Common myeloid progenitor, CD34-positive (primary cell): ENCODE data around the gene RAD18.

Experiments used
- CTCF ChIA-PET: fragments of 350-600 bp; sonication (Branson Sonifier 250); formaldehyde crosslinking; loops from one replicate; lab custom pipeline; 2021; ENCODE audit warnings: antibody characterized with exemption; lab: Charles Lee
- POLR2A ChIA-PET: fragments of 350-600 bp; sonication (Branson Sonifier 250); formaldehyde crosslinking; loops from one replicate; lab custom pipeline; 2021; ENCODE audit warnings: antibody characterized with exemption; lab: Charles Lee
- DNase-seq, 3 donors: peaks; one replicate each; pipeline versions ENCODE4 v3.0.0 to v3.0.0-alpha.2; 2013
- H3K27ac ChIP-seq, 2 experiments: 1 replicate in 1 of 2; 2 replicates in 1 of 2; pipeline ENCODE4 v1.7.0; 2013; ENCODE audit warnings: inconsistent platforms in 2 of 2, low read length in 2 of 2, mild to moderate bottlenecking in 2 of 2, low read depth in 1 of 2, moderate library complexity in 1 of 2; ENCODE audit not compliant: severe bottlenecking in 2 of 2, insufficient read depth in 1 of 2, poor library complexity in 1 of 2
- H3K27me3 ChIP-seq, 5 experiments: replicated peaks in 2 of 5; 1 replicate in 3 of 5; 2 replicates in 2 of 5; pipeline versions ENCODE4 v1.6.1 to v1.7.0; 2013; ENCODE audit warnings: low read length in 4 of 5, mild to moderate bottlenecking in 2 of 5, moderate library complexity in 2 of 5, inconsistent platforms in 1 of 5; ENCODE audit not compliant: insufficient read depth in 5 of 5, control insufficient read depth in 4 of 5
- H3K36me3 ChIP-seq, 4 experiments: 1 replicate in 2 of 4; 2 replicates in 2 of 4; pipeline versions ENCODE4 v1.6.1 to v1.7.0; 2013; ENCODE audit warnings: low read length in 3 of 4, control low read depth in 1 of 4, mild to moderate bottlenecking in 1 of 4; ENCODE audit not compliant: control insufficient read depth in 4 of 4, insufficient read depth in 4 of 4
- H3K4me1 ChIP-seq, 4 experiments: 1 replicate in 3 of 4; 2 replicates in 1 of 4; pipeline versions ENCODE4 v1.6.1 to v1.7.1; 2013; ENCODE audit warnings: low read length in 3 of 4, mild to moderate bottlenecking in 3 of 4, control low read depth in 1 of 4, inconsistent platforms in 1 of 4, moderate library complexity in 1 of 4; ENCODE audit not compliant: control insufficient read depth in 4 of 4, insufficient read depth in 4 of 4; ENCODE audit errors: control extremely low read depth in 1 of 4
- H3K4me3 ChIP-seq, 7 experiments: 1 replicate in 4 of 7; 2 replicates in 3 of 7; pipeline versions ENCODE4 v1.5.1 to v1.7.0; 2013; ENCODE audit warnings: mild to moderate bottlenecking in 7 of 7, low read length in 6 of 7, moderate library complexity in 6 of 7, inconsistent platforms in 2 of 7, low read depth in 2 of 7, control low read depth in 1 of 7; ENCODE audit not compliant: insufficient read depth in 4 of 7, control insufficient read depth in 1 of 7; ENCODE audit errors: extremely low read depth in 1 of 7
- H3K9me3 ChIP-seq, 5 experiments: 1 replicate in 4 of 5; 2 replicates in 1 of 5; pipeline versions ENCODE4 v1.6.1 to v1.7.1; 2013; ENCODE audit warnings: low read length in 4 of 5, mild to moderate bottlenecking in 2 of 5, inconsistent platforms in 1 of 5, low read depth in 1 of 5, moderate library complexity in 1 of 5; ENCODE audit not compliant: control insufficient read depth in 4 of 5, insufficient read depth in 2 of 5; ENCODE audit errors: control extremely low read depth in 1 of 5
- WGBS: methylation state at CpG from one replicate; pipeline ENCODE4 v1.1.5; 2013; ENCODE audit not compliant: insufficient coverage; 5-methylcytosine and 5-hydroxymethylcytosine counted together

RAD18 gene

DNA sequence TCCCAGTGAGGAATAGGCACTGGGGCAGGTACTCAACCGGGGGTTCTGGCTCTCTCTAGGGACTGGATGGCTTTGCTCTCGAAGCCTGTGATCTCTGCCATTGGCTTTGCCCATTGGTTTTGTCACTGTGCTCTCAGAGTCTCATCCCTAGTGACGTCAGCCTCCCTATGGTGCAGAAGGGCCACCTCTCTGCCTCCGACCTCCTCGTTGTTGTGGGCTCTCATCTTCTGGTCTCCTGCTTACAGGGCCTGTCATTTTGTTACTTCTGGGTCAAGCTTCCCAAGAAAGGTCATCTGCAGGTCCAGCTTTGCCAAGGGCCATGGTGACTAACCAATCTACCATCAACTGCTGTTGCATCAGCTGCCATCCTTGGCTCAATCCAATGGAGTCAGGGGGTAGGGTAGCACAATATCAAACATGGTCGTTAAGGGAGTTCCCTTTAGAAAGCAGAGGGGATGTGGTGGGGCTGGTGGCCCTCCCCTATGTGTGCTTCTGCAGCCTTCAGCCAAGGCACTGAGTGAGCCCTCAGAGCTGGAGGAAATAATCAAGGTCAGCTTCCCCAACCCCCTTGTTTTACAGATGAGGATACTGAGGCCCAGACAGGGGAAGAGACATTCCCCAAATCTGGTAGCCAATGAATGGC lies 13.4 kb upstream of the RAD18 start:
- Histone ChIP-seq H3K4me1 (peaks cover 0 to 4% (median 0%) of the 10 kb centered on the region in 4 experiments), H3K27ac (no peak overlapping the region), H3K36me3 (no peaks in the 10 kb centered on the region), H3K9me3 (peaks cover 0 to 10% (median 6%) of the 10 kb centered on the region in 5 experiments), H3K27me3 (peaks cover 0 to 15% (median 5%) of the 10 kb centered on the region in 5 experiments), H3K4me3 (no peak overlapping the region)
- WGBS = 89% methylated on average over 6 of the region's 6 CpGs
- CTCF ChIA-PET = interaction anchor here (0.9 to 14.0 kb wide), 7 partner anchors 10 to 337 kb away, joined by 3 to 197 read pairs (median 4); no protein-coding TSS in a partner anchor
- POLR2A ChIA-PET = no interaction called here
- no peak for DNase-seq

DNA sequence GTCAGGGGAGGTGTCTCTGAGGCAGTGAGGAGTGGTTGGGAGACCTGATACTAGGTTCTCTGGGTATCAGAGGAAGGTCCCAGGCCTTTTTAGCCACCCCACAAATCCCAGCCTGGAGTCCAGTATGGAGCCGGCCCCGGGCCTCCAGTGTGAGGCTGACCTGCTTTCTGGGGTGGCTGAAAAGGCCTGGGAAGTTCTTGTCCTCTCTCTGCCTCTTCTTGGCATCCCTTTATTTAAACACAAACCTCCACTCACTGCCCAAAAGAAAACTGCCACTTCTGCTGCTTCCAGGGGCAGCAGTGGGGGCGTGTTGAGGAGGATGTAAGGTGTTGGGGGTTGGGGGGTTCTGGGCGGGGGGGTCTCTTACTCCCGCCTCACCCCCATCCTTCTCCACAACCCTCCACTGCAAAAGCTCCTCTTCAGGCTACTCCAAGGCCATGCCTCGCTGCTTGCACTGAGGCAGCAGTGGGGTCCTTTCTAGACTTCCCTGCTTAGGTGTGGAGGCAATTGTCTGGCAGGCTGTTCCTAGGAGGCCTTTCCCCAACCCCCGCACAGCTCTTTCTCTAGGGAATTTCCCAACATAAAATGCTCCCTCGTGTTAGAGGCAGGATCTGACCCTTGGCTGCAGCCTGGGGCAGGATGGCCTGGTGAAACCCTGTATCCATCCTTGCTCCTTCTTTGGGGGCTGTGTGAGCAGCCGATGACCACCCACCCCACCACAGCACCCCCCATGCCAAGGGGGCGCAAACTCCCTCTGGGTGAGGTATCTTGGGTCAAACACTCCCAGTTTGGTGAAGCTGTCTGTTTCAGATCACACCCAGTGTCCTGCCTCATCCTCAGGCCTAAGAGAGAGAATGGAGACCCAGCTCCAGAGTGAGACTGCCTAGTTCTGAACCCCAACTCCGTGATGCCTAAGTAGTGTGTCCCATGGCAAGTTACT lies 12.1 kb upstream of the RAD18 start:
- CTCF ChIA-PET = interaction anchor here (1.0 to 14.0 kb wide), 6 partner anchors 11 to 338 kb away, joined by 3 to 197 read pairs (median 4); no protein-coding TSS in a partner anchor
- peaks cover 0 to 10% (median 6%) of the 10 kb centered on the region in 5 experiments for H3K9me3 ChIP-seq
- no peak overlapping the region for H3K4me3 ChIP-seq
- H3K27ac ChIP-seq = no peak overlapping the region
- no peaks in the 10 kb centered on the region for H3K4me1 ChIP-seq
- peaks cover 0 to 15% (median 7%) of the 10 kb centered on the region in 5 experiments for H3K27me3 ChIP-seq
- no peak for DNase-seq
- no peaks in the 10 kb centered on the region for H3K36me3 ChIP-seq
- WGBS = 89% methylated on average over 4 of the region's 11 CpGs
- POLR2A ChIA-PET = no interaction called here

DNA sequence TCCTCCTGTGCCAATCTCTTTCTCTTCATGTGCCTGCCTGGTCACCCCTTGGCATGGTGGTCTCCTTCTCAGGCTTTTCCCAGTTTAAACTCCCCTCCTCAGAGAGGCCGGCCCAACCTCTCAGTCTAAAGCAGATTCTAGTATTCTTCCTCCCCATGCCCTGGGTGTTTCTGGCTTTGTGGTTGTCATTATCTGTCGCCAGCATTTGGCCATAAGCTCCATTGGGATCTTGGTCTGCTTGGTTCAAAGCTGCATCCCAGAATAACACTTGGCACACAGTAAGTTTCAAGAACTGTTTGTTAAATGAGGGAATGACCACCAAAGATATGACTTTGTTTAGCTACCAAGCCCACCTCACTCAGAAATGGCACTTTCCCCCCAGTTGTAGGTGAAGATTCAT lies 11.2 kb upstream of the RAD18 start:
- no peaks in the 10 kb centered on the region for H3K4me1 ChIP-seq
- no peak overlapping the region for H3K27ac ChIP-seq
- peaks cover 0 to 13% (median 7%) of the 10 kb centered on the region in 5 experiments for H3K27me3 ChIP-seq
- no peak for DNase-seq
- H3K9me3 ChIP-seq = peaks cover 0 to 7% (median 6%) of the 10 kb centered on the region in 5 experiments
- ChIA-PET POLR2A (no interaction called here), CTCF (interaction anchor here (1.0 to 14.0 kb wide), 5 partner anchors 12 to 327 kb away, joined by 3 to 197 read pairs (median 5); no protein-coding TSS in a partner anchor)
- no peak overlapping the region for H3K4me3 ChIP-seq
- 100% methylated on average over 1 of the region's 2 CpGs for WGBS
- H3K36me3 ChIP-seq = no peaks in the 10 kb centered on the region

DNA sequence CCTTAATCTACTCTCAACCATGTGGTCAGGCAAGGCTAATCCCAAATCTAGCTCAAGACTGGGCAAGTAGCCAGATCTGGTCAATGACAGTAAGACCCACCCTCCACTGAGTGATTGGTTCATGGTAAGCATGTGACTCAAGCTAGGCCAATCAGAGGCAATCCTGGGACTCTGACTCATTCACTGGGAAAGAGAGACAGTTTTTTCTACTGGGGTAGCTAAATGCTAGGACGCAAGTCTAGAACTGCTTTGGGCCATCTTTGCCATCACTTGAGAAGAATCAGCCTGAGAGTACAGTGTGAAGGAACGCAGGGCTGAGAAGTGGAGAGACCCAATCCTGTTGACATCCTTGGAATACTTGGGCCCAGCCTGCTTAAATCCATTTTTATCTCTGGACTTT lies 9.4 kb upstream of the RAD18 start:
- Histone ChIP-seq H3K9me3 (no peaks in the 10 kb centered on the region), H3K4me3 (no peak overlapping the region), H3K4me1 (no peaks in the 10 kb centered on the region), H3K27me3 (peaks cover 0 to 14% (median 8%) of the 10 kb centered on the region in 5 experiments), H3K27ac (no peak overlapping the region), H3K36me3 (no peaks in the 10 kb centered on the region)
- POLR2A ChIA-PET = no interaction called here
- CTCF ChIA-PET = interaction anchor here (1.1 to 14.0 kb wide), 8 partner anchors 8 to 381 kb away, joined by 3 to 197 read pairs (median 6); partner anchors contain the start of gene SRGAP3
- WGBS = 96% methylated on average over 2 of the region's 2 CpGs
- DNase-seq = peak; percentile 28 to 51 (median 47)

DNA sequence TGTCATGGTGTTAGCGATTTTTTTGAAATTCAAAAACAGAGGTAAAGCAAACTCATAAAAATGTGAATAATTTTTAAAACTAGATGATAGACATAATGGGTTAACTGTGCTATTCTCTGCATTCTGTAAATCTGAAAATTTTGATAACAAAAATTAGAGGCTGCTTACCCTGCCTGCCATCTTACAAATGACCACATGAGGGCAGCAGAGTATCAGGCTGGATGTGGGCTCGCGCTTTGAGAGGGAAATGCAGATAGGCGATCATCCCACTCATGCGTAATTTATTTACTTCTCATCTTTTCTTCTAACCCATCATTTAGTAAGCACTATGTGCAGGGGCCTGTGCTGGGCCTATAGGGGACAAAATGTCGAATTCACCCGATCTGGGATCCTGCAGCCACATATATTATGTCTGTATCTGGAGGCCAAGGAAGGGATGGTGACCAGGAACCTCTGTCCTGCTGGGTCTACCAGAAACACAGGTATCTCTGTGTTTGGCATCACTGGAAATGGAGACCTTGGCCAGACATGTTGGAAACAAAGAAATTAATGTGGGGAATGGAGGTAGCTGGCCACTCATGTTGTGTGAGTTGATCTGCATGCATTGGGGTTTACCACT lies 7.8 kb upstream of the RAD18 start:
- H3K36me3 ChIP-seq = no peaks in the 10 kb centered on the region
- H3K27ac ChIP-seq = no peak overlapping the region
- H3K4me3 ChIP-seq = no peak overlapping the region
- H3K9me3 ChIP-seq = no peaks in the 10 kb centered on the region
- H3K27me3 ChIP-seq = peaks cover 0 to 14% (median 3%) of the 10 kb centered on the region in 5 experiments
- POLR2A ChIA-PET = no interaction called here
- 0% methylated on average over 5 of the region's 7 CpGs for WGBS
- CTCF ChIA-PET = interaction anchor here (0.6 to 14.0 kb wide), 13 partner anchors 10 to 382 kb away, joined by 3 to 197 read pairs (median 4); no protein-coding TSS in a partner anchor
- no peaks in the 10 kb centered on the region for H3K4me1 ChIP-seq
- peak; percentile 61 to 84 (median 76) for DNase-seq

DNA sequence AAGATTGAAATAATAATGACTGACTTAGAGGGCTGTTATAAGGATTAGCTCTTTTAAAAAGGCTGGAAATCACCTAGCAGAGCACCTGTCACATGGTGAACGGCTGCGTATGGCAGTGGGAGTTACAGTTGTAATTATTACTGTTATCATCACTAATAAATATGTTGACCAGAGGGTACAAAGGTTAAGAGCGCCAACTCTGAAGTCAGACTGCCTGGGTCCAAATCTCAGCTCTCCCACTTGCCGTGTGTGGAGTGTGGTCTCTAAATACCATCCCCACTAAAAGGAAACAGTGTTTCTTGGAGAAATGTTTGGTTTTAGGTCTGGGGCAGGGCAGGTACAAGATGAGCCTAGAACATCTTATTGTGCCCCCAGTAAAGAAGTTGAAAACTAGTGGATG lies 6.0 kb upstream of the RAD18 start:
- CTCF ChIA-PET = interaction anchor here (0.7 to 14.0 kb wide), 8 partner anchors 11 to 384 kb away, joined by 3 to 197 read pairs (median 4); no protein-coding TSS in a partner anchor

More for the DNA sequence above, 6.0 kb upstream of the RAD18 start:
- DNase-seq = no peak
- peaks cover 0 to 14% (median 3%) of the 10 kb centered on the region in 5 experiments for H3K27me3 ChIP-seq
- 100% methylated on average over 2 of the region's 4 CpGs for WGBS
- no peaks in the 10 kb centered on the region for H3K9me3 ChIP-seq
- H3K36me3 ChIP-seq = no peaks in the 10 kb centered on the region
- H3K4me1 ChIP-seq = no peaks in the 10 kb centered on the region
- no peak overlapping the region for H3K4me3 ChIP-seq
- POLR2A ChIA-PET = no interaction called here
- no peak overlapping the region for H3K27ac ChIP-seq
